ENCODE measurements around the gene C3orf20.

C3orf20 gene

DNA sequence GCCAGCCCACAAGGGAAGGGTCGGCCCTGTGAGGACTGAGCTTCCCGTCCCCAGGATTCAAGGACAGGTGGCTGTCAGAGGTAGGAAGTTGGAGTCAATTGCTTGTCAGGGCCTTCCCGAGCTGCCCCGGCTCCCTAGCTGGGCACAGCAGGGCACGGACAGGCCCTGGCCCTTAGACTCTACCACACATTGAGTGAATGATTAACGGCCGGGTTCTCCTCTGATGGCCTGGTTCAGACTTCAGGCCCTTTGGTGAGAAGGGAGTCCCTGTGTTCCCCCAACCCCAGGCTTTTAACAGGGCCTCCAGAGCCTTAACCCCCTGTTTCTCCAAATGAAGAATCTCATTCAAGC, 127.4 kb downstream of the C3orf20 start:
- Histone ChIP-seq H3K4me3 (ENCODE audit: low read depth, low read length) (no peak overlapping the region), H3K36me3 (ENCODE audit: control insufficient read depth, insufficient read depth, low read length) (no peaks in the 10 kb centered on the region), H3K79me2 (no peaks in the 10 kb centered on the region), H2AFZ (no peak overlapping the region), H3K4me2 (ENCODE audit: low read length) (no peak overlapping the region), H3K4me1 (no peaks in the 10 kb centered on the region), H3K27me3 (ENCODE audit: control insufficient read depth, insufficient read depth, low read length) (no peaks in the 10 kb centered on the region), H3K9ac (no peak overlapping the region), H3K9me3 (ENCODE audit: control insufficient read depth, low read length) (no peaks in the 10 kb centered on the region), H3K27ac (no peak overlapping the region)
- TF ChIP-seq, protein P1, sequence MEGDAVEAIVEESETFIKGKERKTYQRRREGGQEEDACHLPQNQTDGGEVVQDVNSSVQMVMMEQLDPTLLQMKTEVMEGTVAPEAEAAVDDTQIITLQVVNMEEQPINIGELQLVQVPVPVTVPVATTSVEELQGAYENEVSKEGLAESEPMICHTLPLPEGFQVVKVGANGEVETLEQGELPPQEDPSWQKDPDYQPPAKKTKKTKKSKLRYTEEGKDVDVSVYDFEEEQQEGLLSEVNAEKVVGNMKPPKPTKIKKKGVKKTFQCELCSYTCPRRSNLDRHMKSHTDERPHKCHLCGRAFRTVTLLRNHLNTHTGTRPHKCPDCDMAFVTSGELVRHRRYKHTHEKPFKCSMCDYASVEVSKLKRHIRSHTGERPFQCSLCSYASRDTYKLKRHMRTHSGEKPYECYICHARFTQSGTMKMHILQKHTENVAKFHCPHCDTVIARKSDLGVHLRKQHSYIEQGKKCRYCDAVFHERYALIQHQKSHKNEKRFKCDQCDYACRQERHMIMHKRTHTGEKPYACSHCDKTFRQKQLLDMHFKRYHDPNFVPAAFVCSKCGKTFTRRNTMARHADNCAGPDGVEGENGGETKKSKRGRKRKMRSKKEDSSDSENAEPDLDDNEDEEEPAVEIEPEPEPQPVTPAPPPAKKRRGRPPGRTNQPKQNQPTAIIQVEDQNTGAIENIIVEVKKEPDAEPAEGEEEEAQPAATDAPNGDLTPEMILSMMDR (IDR thresholded peaks at IDR 0.05), result no peak

DNA sequence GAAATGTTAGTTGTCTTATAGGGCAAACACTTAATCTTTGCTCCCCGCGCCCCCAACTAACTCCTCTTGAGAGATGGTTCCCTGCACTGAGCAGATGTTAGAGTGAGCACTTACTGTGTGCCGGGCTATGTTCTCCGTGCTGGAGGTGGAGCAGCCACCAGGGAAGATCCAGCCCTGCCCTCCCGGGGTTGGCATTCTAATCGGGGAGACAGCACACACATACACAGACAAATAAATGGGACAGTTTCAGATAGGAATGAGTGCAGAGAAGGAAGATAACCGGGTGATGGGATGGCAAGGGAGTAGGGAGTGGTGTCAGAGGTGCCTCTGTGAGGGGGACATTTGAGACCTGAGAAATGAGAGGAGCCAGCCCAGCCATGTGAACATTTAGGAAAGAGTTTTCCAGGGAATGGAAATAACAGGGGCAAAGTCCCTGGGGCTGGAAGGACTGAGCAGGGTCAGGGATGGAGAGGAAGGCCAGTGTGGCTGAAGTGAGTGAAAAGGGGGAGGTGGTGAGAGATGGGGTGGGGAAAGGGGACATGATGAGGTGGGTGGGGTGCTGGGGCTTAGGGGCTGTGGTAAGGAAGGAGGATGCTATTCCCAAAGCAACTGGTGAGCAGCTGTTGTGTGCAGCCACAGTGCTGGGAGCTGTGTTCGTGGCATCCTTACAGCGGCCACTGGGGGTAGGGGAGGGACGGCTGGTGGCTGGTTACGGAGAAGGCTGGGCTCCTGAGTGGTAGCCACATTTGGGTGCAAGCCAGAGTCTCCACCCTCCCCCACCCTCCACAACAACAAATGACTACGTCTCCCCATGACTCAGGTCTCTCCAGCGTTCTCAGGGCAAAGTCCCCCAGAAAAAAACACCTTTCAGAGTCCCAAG, 128.4 kb downstream of the C3orf20 start:
- TF ChIP-seq, protein P1 (IDR thresholded peaks at IDR 0.05), result no peak
- Histone ChIP-seq H3K27ac (peak overlapping the region; percentile 60), H3K4me1 (no peaks in the 10 kb centered on the region), H3K79me2 (no peaks in the 10 kb centered on the region), H2AFZ (no peak overlapping the region), H3K36me3 (ENCODE audit: control insufficient read depth, insufficient read depth, low read length) (no peaks in the 10 kb centered on the region), H3K9me3 (ENCODE audit: control insufficient read depth, low read length) (no peaks in the 10 kb centered on the region), H3K27me3 (ENCODE audit: control insufficient read depth, insufficient read depth, low read length) (no peaks in the 10 kb centered on the region), H3K9ac (no peak overlapping the region), H3K4me3 (ENCODE audit: low read depth, low read length) (no peak overlapping the region), H3K4me2 (ENCODE audit: low read length) (no peak overlapping the region)

DNA sequence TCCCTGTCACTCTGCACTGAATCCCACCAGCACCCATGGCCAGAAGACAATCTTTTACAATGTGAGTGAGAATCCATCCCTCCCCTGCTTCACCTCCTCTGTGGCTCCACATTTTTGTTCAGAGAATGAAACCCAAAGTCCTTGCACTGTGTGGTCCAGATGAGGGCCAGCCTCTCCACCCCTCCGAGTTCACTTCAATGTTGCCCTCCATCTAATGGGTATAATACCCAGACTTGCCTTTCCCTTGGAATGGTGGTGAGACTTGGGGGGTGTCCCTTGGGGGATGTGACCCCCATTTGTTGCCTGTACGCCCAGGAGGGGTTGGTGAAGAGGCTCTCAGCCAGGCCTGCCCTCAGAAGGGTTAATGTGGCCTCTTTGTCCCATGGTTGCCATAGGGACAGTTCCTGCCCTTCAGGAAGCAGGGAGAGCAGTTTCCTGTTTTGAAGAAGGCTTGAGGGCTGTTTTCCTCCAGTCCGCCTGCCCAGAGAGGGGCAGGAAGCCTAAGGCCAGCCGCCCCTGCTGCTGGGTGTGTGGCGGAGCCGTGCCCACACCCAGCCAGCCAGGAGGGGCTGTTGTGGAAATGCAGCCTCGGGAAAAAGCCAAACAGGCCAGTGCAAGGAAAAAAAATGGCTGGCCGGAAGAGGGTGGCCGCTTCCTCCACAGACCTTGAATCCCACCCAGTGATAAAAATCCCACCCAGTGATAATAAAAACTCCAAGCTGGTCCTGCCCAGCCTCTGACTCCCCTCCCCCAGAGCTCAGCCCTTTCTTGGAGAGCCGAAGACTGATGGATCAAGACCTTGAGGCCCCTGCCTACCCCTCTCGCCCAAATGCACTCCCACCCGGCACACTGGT, 129.3 kb downstream of the C3orf20 start:
- TF ChIP-seq, protein P1 (IDR thresholded peaks at IDR 0.05), result no peak
- H3K27me3 ChIP-seq (ENCODE audit: control insufficient read depth, insufficient read depth, low read length), result no peaks in the 10 kb centered on the region
- no peaks in the 10 kb centered on the region for H3K4me1 ChIP-seq
- no peak overlapping the region for H3K4me3 ChIP-seq (ENCODE audit: low read depth, low read length)
- H3K4me2 ChIP-seq (ENCODE audit: low read length), result no peak overlapping the region
- no peaks in the 10 kb centered on the region for H3K79me2 ChIP-seq
- no peak overlapping the region for H2AFZ ChIP-seq
- peak overlapping the region; percentile 60 for H3K27ac ChIP-seq
- no peak overlapping the region for H3K9ac ChIP-seq
- H3K9me3 ChIP-seq (ENCODE audit: control insufficient read depth, low read length), result no peaks in the 10 kb centered on the region
- H3K36me3 ChIP-seq (ENCODE audit: control insufficient read depth, insufficient read depth, low read length), result no peaks in the 10 kb centered on the region

DNA sequence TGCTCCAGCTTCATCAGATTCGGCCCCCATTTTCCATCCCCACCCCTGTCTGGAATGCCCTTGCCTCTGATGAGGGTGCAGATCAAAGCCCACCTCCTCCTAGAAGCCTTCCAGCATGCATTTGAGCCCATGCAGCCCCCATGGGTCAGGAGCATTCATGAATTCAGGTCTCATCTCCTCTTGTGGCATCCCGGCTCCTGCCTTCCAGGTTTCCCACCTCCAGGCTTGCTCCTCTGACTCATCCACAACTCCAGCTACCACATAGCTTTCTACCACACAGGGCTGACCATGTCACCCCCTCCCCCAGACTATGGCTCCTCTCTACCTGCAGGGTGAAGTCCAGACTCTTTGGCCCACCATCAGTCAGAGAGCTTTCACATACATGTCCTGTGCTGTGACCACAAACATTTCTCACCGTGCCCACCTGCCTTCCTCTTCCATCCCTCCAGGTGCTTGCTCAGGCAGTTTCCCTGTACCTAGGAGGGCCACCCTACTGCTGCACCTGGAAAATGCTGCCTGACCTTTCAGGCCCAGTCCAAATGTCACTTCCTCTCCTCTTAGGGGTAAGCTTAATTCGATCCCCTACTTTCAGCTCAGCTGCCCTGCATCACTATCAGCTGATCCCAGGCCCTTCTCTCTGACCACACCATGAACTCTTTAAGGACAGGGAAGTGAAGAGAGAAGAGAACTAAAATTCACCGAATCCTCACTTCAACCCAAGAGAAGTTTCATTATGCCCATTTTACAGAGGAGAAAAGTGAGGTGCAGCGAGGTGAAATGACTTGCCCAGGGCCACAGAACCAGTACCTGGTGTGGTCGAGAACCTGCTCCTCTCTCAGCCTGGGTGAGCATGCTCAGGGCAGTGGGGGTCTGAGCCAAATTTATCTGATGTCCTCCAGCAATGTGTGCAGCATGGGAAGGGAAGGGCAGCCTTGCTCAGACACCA, 130.2 kb downstream of the C3orf20 start:
- Histone ChIP-seq H3K36me3 (ENCODE audit: control insufficient read depth, insufficient read depth, low read length) (no peaks in the 10 kb centered on the region), H3K27ac (no peak overlapping the region), H3K4me3 (ENCODE audit: low read depth, low read length) (no peak overlapping the region), H3K4me1 (no peaks in the 10 kb centered on the region), H3K79me2 (no peaks in the 10 kb centered on the region), H3K9me3 (ENCODE audit: control insufficient read depth, low read length) (no peaks in the 10 kb centered on the region), H2AFZ (no peak overlapping the region), H3K9ac (no peak overlapping the region), H3K4me2 (ENCODE audit: low read length) (no peak overlapping the region), H3K27me3 (ENCODE audit: control insufficient read depth, insufficient read depth, low read length) (no peaks in the 10 kb centered on the region)
- TF ChIP-seq, protein P1 (IDR thresholded peaks at IDR 0.05), result no peak

Measured in parathyroid adenoma (tissue), 2 donors.